SH-SY5Y (cell line): ENCODE results near the gene TJP3.

ENCODE experiments used
- GATA2 ChIP-seq: IDR thresholded peaks from 2 replicates; pipeline ENCODE4 v1.6.1; 2011; ENCODE audit warnings: mild to moderate bottlenecking, low read depth, low read length
- GATA3 ChIP-seq: IDR thresholded peaks from 2 replicates; pipeline ENCODE4 v1.6.1; 2011; ENCODE audit warnings: low read depth, mild to moderate bottlenecking, low read length, moderate library complexity

DNA sequence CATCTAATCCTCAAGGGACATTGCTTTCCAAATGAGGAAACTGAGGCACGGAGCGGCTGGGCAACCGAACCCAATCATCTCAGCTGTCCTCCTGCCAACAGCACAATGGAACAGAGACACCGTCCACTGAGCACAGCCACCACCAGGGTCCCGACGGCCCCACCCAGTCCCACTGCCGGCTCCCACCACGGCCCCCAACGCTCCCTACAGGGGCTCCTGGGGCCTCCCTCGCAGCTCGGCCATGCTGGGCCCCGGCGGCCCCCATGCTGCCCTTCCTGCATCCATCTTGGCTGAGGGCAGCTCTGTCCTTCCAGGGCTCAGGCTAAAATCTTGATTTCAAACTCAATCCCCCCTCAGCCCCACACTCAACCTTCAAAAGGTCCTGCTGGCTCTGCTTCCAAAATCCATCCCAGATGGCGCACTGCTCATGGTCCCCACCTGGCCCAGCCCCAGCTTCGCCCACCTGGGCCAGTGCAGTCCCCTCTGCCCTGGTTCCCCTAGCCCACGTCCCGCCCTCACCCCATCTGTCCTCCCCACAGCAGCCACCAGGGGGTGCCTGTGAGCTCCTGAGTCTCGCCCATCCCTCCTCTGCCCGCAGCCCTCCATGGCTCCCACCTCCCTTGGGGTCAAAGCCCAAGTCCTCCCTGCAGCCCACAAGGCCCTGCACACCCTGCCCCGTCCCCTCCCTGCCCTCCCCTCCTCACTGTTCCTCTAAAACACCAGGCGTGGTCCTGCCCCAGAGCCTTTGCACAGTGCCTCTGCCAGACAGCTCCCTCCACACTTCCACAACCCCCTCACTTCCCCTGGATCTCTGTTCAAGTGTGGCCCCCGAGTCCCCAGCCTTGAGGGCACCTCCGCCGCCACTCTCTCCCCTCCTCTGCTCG is 15.8 kb upstream of the TJP3 start:
- no peak for TF ChIP-seq GATA3
- TF ChIP-seq GATA2: no peak
